GM18511 (cell line): ENCODE data around the gene RAD50.
"Not testable (repeated sequence)": the region's sequence is repeated elsewhere in the genome, so short reads cannot be mapped to it uniquely, and the experiment has no call there.

Experiments
- ATAC-seq: cut with Tn5 transposase; IDR thresholded peaks from one replicate; pipeline ENCODE4 v1.9.1; 2021; ENCODE audit warnings: mild to moderate bottlenecking, moderate library complexity; ENCODE audit not compliant: unreplicated experiment

Gene RAD50

DNA sequence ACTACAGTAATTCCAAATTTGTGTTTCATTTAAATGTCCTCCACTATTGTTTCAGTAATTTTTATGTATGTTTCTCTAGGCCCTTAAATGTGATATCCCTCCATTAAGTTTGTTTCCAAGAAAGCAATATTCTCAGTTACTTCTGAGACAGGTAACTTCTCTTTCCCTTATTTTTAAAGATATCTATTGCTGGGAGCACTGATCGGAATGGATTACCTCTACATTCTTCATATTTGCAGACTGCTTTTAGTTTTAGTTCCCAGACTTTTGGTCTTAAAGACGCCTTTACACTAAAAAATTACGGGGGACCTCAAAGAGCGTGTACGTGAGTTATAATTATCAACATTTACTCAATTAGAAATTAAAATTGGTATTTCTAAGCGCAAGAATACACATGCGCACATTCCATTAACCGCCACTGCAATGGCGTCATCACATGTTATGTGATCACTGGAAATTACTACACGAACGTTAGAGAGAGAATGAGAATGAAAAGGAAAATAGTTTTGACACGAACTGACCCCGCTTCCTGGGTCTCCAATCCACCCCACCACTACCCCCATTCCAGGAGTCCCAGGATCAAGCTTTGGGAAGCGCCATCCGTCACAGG, 519 bp upstream of the RAD50 start:
- ATAC-seq, result no peak

GRCh38 chr5:132557478-132558172, 848 bp downstream of the RAD50 start:
- peak; percentile 60 for ATAC-seq

- ATAC-seq, result no peak
These were observed 2.7 kb downstream of the RAD50 start for GRCh38 chr5:132559383-132560060.

GRCh38 chr5:132561601-132562000, 4.8 kb downstream of the RAD50 start:
- no peak for ATAC-seq

DNA sequence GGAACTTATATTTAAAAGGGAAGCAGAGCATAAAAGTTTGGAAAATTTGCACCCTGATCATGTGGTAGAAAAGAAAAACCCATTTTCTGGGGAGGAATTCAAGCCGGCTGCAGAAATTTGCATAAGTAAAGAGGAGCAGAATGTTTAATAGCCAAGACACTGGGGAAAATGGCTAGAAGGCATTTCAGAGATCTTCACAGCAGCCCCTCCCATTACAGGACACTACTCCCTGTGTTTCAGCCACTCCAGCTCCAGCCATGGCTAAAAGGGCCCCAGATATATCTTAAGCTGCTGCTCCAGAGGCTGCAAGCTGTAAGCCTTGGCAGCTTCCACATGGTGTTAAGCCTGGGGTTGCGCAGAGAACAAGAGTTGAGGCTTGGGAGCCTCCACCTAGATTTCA, 7.8 kb downstream of the RAD50 start:
- not testable (repeated sequence) for ATAC-seq

- no peak for ATAC-seq
These were observed 9.9 kb downstream of the RAD50 start for GRCh38 chr5:132566657-132567056.

- ATAC-seq, result no peak
These were observed 19.3 kb downstream of the RAD50 start for GRCh38 chr5:132576123-132576522.

GRCh38 chr5:132584560-132584959, 27.8 kb downstream of the RAD50 start:
- ATAC-seq, result not testable (repeated sequence)

DNA sequence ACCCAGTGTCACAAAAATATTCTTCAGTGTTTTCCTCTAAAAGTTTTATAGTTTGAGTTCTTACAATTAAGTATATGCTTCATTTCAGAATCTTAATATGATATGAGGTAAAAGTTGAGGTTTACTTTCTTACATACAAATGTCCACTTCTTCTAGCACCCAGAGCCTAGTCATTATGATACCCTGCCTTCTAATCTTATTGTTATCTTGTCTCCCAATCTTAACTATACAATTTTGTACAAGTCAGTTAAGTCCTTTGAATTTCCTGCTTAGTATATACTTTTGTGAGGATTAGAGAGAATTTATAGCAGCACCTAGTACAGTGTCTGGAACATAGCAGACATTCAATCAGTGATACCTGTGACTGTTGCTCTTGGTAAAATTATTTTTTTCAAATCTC, 29.3 kb downstream of the RAD50 start:
- no peak for ATAC-seq

GRCh38 chr5:132589467-132589866, 32.7 kb downstream of the RAD50 start:
- no peak for ATAC-seq

- no peak for ATAC-seq
These were observed 34.4 kb downstream of the RAD50 start for GRCh38 chr5:132591145-132591544.

DNA sequence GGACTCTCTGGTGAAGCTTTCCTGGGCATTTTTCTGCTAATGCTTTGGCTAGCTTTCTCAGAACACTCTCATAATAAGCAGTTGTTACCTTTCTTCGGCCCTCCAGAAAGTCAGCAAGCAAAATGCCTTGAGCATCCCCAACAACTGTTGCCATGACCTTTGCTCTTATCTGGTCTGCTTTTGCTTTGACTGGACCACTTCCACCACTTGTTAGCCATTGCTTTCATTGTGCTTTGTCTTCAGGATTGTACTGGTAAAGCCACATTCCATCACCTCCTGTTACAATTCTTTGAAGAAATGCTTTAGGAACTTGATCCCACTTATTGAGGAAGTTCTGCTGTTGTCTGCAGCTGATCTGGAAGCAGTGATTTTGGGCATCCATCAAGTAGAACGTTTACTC, 35.7 kb downstream of the RAD50 start:
- no peak for ATAC-seq

DNA sequence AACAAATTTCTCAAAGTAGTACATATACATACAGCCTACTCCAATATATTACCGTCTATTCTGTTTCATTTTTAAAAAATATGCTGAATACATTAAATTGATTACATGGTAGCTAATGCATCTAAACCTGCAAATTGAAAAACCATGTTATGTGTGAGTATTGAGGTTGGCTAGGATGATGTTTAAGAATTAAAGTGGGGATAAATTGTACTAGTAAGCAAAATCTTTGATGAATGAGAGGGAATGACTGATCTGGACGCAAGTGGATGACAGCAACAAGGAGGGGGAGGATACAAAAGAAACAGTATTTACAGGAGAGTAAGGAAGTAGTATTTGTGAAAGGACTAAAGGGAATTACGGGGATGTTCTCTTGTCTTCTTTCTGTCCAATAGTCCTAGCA, 37.4 kb downstream of the RAD50 start:
- ATAC-seq, result no peak

GRCh38 chr5:132595624-132596023, 38.8 kb downstream of the RAD50 start:
- no peak for ATAC-seq

- no peak for ATAC-seq
These were observed 44.4 kb downstream of the RAD50 start for GRCh38 chr5:132601071-132601728.

DNA sequence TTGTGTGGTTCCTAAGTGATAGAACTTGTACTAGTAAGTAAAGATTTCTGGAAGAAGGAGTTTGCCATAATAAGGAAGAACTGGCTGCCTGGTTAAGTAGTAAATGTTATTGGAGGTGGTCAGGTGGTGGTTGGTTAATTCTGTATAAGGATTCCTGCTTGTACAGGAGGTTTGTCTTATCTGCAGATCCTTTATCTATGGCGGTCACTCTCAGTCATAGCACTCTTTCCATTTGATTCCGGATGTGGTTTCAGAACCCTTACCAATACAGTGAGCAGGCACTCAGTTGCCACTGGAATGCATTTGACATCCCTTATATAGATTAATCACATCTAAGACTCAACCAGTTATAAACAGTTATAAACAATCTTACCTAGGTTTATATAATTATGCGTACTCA, 50.3 kb downstream of the RAD50 start:
- ATAC-seq, result no peak

GRCh38 chr5:132608107-132608506, 51.3 kb downstream of the RAD50 start:
- no peak for ATAC-seq

DNA sequence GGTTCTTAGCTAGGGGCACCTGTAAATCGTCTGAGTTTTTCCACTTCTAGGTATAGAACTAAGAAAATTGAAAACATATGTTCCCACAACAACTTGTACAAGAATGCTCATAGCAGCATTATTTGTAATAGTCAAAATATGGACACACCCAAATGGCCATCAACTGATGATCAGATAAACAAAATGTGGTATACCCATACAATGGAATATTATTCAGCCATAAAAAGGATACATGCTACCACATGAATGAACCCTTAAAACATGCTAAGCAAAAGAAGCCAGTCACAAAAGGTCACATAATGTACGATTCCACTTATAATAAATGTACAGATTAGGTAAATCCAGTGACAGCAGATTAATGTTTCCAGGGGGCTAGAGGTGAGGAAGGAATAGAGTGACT, 55.2 kb downstream of the RAD50 start:
- no peak for ATAC-seq

DNA sequence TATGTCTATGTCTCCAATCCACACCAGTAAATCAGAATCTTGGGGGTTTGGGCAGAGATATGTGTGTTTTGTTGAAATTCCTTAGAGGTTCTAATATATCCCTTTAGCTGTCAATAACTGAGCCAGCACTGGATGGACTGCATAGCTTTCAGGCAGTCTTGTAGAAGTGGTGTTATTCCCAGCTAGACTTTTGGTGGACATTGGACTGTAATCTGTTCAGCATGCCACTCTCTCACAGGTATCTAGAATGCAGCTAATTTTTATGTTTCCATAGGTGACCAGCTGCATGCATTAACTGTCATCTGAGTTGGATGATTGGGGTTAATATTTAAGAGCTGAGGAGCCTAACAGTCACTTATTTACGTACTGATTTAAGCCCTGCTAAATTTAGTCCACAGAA, 56.1 kb downstream of the RAD50 start:
- no peak for ATAC-seq

DNA sequence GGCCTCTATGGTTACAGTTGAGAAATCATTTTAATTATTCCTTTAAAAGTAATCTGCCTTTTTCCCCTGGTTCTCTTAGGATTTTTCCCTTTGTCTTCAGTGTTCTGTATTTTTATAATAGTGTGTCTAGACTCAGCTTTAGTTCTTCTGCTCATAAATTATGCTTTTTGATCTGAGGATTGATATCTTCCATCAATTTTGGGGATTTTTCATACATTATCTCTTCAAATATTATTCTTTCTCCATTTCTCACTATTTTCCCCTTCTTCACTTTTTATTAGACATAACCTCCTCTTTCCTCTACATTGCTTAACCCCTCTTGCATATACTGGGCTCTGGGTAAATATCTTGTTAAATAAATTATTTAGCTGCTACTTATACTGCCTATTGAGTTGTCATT, 64.9 kb downstream of the RAD50 start:
- ATAC-seq, result no peak

DNA sequence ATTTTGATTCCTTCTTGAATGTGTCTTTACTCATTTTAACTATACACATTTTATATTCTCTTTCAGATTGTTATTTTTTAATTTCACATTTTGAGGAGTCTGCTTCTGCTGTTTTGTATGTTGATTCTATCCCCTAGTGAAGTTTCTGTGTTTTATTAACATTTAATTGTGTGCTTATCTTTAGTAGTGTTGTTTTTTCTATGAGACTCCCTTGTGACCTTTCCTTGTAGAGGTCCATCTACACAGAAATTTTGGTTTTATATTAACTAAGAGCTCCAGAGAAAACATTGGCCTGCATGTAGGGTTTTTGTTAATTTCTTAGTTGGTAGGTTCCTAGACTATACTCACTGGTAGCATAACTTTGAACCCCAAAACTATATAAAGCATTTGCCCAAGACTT, 65.8 kb downstream of the RAD50 start:
- ATAC-seq, result no peak

DNA sequence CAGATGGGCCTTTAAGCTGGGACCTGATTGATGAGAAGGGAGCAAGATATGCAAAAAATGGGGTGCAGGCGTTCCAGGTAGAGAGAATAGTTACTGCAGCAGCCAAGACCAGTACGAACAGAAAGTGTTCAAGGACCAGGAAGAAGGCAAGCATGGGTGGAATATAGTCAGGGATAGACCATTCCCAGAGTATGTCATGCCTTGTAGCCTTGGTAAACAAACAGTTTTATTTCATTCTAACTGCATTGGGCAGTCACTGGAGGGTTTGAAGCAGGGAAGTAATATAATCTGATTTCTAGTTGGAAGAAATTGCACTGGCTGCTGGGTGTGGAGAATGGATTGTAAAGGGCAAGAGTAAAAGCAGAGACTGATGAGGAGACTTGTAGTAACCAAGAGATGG, 70.7 kb downstream of the RAD50 start:
- ATAC-seq, result no peak
